ENCODE measurements around the gene ARHGEF16. TPM values are rescaled to one million over a fixed set of nuclear protein-coding genes. Genes with fewer than 3 reads are reported as not detected.
A peak's percentile ranks its signal among the peaks of the same experiment; 100 is the strongest.

The ARHGEF16 gene
- total RNA-seq, 1 donor from 2014 or later: 12.2 TPM

DNA sequence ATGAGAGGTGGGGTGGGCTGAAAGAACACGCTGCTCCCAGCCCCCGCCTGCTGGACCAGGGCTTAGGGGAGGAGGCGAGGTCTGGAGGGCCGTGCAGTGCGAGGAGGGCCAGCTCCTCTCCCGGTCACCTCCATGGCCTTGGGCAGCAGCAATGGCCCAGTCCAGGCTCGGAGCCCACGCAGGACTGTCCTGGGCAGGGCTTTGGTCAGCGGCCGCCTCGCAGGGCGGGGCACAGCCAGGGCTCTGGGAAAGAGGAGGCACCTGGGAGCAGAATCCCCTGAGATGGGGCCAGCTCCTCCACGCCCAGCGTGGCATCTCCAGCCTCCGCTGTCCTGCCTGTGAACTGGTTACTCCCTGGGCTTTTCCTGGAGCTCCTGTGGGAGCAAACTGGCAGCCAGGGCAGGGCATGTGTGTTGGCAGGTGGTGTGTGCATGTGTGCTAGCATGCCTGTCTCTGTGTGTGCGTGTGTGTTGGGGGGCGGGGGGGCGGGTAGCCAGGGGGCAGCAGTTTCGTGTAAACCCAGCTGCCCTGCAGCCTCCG is 27.4 kb downstream of the ARHGEF16 start:
- intact Hi-C loops (cut with DNase I): no loop called here
- H3K27ac ChIP-seq: no peak overlapping the region
- no peaks in the 10 kb centered on the region for H3K9me3 ChIP-seq
- H3K4me1 ChIP-seq: no peaks in the 10 kb centered on the region
- H3K27me3 ChIP-seq: no peaks in the 10 kb centered on the region
- no peak overlapping the region for H3K4me3 ChIP-seq
- DNase-seq (no peak), ATAC-seq (no peak)
- H3K36me3 ChIP-seq: no peaks in the 10 kb centered on the region
- TF ChIP-seq, protein P1, sequence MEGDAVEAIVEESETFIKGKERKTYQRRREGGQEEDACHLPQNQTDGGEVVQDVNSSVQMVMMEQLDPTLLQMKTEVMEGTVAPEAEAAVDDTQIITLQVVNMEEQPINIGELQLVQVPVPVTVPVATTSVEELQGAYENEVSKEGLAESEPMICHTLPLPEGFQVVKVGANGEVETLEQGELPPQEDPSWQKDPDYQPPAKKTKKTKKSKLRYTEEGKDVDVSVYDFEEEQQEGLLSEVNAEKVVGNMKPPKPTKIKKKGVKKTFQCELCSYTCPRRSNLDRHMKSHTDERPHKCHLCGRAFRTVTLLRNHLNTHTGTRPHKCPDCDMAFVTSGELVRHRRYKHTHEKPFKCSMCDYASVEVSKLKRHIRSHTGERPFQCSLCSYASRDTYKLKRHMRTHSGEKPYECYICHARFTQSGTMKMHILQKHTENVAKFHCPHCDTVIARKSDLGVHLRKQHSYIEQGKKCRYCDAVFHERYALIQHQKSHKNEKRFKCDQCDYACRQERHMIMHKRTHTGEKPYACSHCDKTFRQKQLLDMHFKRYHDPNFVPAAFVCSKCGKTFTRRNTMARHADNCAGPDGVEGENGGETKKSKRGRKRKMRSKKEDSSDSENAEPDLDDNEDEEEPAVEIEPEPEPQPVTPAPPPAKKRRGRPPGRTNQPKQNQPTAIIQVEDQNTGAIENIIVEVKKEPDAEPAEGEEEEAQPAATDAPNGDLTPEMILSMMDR (IDR thresholded peaks at IDR 0.05): no peak

DNA sequence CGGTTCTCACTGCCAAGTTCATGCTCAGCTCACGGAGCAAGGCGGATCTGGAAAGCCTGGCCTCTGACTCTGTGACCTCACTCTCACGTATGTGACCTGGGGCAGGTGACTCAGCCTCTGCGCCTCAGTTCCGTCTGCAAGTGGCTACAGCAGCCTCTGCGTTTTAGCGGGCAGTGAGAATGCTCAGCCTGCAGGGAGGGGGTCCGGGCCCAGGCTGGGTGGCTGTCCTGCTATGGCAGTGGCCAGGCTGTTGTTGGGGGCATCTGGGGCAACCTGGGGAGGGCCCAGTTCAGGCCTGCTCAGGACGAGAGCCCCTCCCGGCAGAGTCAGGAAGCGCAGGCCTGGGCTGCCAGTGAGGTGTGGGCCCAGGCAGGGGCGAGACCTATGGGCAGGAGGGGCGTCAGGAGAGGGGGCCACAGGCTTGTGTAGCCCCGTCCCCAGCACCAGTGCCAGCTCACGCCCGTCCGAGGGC is 27.9 kb downstream of the ARHGEF16 start:
- intact Hi-C loops (cut with DNase I): no loop called here
- no peak overlapping the region for H3K4me3 ChIP-seq
- TF ChIP-seq, protein P1 (IDR thresholded peaks at IDR 0.05): no peak
- no peaks in the 10 kb centered on the region for H3K36me3 ChIP-seq
- ATAC-seq: peak; percentile 16
- no peak overlapping the region for H3K27ac ChIP-seq
- H3K27me3 ChIP-seq: no peaks in the 10 kb centered on the region
- no peak for DNase-seq
- no peaks in the 10 kb centered on the region for H3K4me1 ChIP-seq
- no peaks in the 10 kb centered on the region for H3K9me3 ChIP-seq

DNA sequence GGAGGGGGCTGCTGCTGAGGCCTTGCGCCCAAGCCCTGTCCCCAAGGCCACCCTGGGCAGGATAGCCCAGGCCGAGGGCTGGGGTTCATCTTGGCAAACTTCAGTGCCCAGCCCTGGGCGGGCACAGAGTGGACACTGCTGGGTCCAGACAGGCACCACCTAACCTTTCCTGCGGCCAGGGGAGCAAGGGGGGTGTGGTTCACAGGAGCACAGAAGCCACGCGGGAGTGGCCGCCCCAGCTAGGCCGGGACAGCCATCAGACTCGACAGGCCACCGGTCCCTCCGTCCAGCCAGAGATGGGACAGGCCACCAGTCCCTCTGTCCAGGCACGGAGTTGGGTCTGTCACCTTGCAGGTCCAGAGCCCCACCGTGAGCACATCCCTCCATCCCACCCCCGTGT is 28.9 kb downstream of the ARHGEF16 start:
- H3K36me3 ChIP-seq: no peaks in the 10 kb centered on the region
- peak; percentile 2 for ATAC-seq
- H3K4me3 ChIP-seq: no peak overlapping the region
- no peaks in the 10 kb centered on the region for H3K27me3 ChIP-seq
- intact Hi-C loops (cut with DNase I): no loop called here
- no peak for DNase-seq
- no peak overlapping the region for H3K27ac ChIP-seq
- H3K9me3 ChIP-seq: no peaks in the 10 kb centered on the region
- no peaks in the 10 kb centered on the region for H3K4me1 ChIP-seq
- TF ChIP-seq, protein P1 (IDR thresholded peaks at IDR 0.05): no peak

DNA sequence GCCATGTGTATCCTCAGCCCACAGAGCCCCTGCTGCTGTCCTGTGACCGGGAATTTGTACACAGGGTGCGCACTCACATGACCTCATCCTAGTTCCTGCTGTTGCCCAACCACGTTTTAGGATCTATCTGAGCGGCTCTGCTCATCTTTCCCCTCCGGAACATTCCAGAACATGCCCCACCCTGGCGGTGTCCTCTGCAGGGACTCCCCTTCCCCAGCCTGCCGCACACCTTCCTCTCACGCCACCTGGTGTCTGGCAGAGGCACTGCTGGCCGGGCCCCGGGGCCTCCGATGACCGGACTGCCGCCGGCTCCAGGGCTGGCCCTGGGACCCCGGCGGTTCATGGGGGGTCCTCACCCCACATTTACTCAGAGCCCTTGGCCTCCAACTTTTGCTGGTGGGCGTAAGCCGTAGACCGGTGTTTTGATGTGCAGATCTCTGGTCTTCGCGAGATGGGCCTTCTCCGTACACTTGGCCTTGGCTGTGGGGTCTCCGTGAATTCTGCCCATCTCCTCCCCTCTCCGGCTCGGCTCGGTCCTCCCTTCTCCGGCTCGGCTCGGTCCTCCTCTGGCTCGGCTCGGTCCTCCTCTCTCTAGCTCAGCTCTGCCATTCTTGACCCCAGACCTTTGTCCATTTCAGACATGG is 29.5 kb downstream of the ARHGEF16 start:
- intact Hi-C loops (cut with DNase I): no loop called here

DNA sequence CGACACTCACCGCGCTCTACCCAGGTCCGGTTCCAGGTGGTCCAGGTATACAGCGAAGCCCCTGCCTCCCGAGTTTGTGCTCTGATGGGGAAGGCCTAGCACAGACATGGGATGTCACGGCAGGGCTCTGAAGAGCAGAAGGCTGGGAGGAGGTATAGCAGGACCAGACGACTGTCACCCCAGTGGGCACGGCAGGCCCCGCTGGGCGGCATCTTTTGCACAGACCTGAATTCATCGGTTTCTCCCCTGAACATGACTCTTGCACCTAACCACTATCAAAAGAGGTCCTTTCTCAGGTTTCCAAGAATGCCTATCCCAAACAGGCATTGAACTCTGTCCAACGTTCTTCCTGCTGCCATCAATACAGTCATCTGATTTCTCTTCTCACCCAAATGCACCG is 30.6 kb downstream of the ARHGEF16 start:
- intact Hi-C loops (cut with DNase I): no loop called here
- DNase-seq: no peak
- TF ChIP-seq, protein P1 (IDR thresholded peaks at IDR 0.05): no peak

More for the DNA sequence above, 29.5 kb downstream of the ARHGEF16 start:
- TF ChIP-seq, protein P1 (IDR thresholded peaks at IDR 0.05): peak; percentile 81
- ATAC-seq (peak; percentile 62), DNase-seq (no peak)
- no peak overlapping the region for H3K27ac ChIP-seq
- no peaks in the 10 kb centered on the region for H3K9me3 ChIP-seq
- H3K36me3 ChIP-seq: no peaks in the 10 kb centered on the region
- H3K27me3 ChIP-seq: no peaks in the 10 kb centered on the region
- H3K4me3 ChIP-seq: no peak overlapping the region
- H3K4me1 ChIP-seq: no peaks in the 10 kb centered on the region

More for the DNA sequence above, 30.6 kb downstream of the ARHGEF16 start:
- H3K36me3 ChIP-seq: peaks cover 5% of the 10 kb centered on the region
- no peaks in the 10 kb centered on the region for H3K27me3 ChIP-seq
- no peaks in the 10 kb centered on the region for H3K4me1 ChIP-seq
- H3K27ac ChIP-seq: no peak overlapping the region
- no peak overlapping the region for H3K4me3 ChIP-seq
- no peak for ATAC-seq
- H3K9me3 ChIP-seq: no peaks in the 10 kb centered on the region

Measured in upper lobe of right lung (tissue), 1 donor.